Smooth muscle cell (in vitro differentiated cells): ENCODE results near the gene ZMIZ1. TPM values are rescaled to one million over a fixed set of nuclear protein-coding genes. Genes with fewer than 3 reads are reported as not detected.
A peak's percentile ranks its signal among the peaks of the same experiment; 100 is the strongest.

ENCODE experiments used
- DNase-seq: peaks from one replicate; lab custom pipeline; 2025; ENCODE audit not compliant: unreplicated experiment; lab: John Stamatoyannopoulos, UW
- H2AFZ ChIP-seq: fragments of 200-600 bp; sonication (generic); 2 replicates; pipeline ENCODE4 v1.6.0; 2016; ENCODE audit warnings: antibody characterized with exemption, low read depth, mild to moderate bottlenecking
- H3F3A ChIP-seq: fragments of 200-600 bp; sonication (generic); 2 replicates; pipeline ENCODE4 v1.6.0; 2017; ENCODE audit warnings: antibody characterized with exemption, low read depth
- H3K27ac ChIP-seq: fragments of 200-600 bp; sonication (generic); 2 replicates; pipeline ENCODE4 v1.5.1; 2016; ENCODE audit warnings: low read depth, mild to moderate bottlenecking
- H3K27me3 ChIP-seq: fragments of 200-600 bp; sonication (generic); 2 replicates; pipeline ENCODE4 v1.6.1; 2016; ENCODE audit warnings: low read depth, mild to moderate bottlenecking
- H3K36me3 ChIP-seq: fragments of 200-600 bp; sonication (generic); 2 replicates; pipeline ENCODE4 v1.5.1; 2016; ENCODE audit warnings: low read depth
- H3K4me1 ChIP-seq: fragments of 200-600 bp; sonication (generic); 2 replicates; pipeline ENCODE4 v1.5.1; 2016; ENCODE audit warnings: low read depth
- H3K4me2 ChIP-seq: fragments of 200-600 bp; sonication (generic); 2 replicates; pipeline ENCODE4 v1.6.0; 2016; ENCODE audit warnings: mild to moderate bottlenecking
- H3K4me3 ChIP-seq: fragments of 200-600 bp; sonication (generic); 2 replicates; pipeline ENCODE4 v1.5.1; 2016; ENCODE audit warnings: mild to moderate bottlenecking
- H3K79me2 ChIP-seq: fragments of 200-600 bp; sonication (generic); 2 replicates; pipeline ENCODE4 v1.6.0; 2016; ENCODE audit warnings: low read depth, mild to moderate bottlenecking
- H3K9ac ChIP-seq: fragments of 200-600 bp; sonication (generic); 2 replicates; pipeline ENCODE4 v1.6.0; 2016; ENCODE audit warnings: low read depth
- H3K9me3 ChIP-seq: fragments of 200-600 bp; sonication (generic); replicated peaks from 2 replicates; pipeline ENCODE4 v1.5.1; 2016; ENCODE audit warnings: low read depth
- H4K20me1 ChIP-seq: fragments of 200-600 bp; sonication (generic); 2 replicates; pipeline ENCODE4 v1.6.0; 2016; ENCODE audit warnings: low read depth
- CTCF ChIP-seq: fragments of 200-600 bp; sonication (generic); IDR thresholded peaks from 2 replicates; pipeline ENCODE4 v1.5.1; 2017; ENCODE audit warnings: borderline replicate concordance, mild to moderate bottlenecking, antibody characterized with exemption; ENCODE audit not compliant: insufficient read depth, poor library complexity, severe bottlenecking
- WGBS: methylation state at CpG from one replicate; pipeline ENCODE4 v1.1.7; 2016; ENCODE audit warnings: low lambda C conversion rate; 5-methylcytosine and 5-hydroxymethylcytosine counted together
- polyA plus RNA-seq: library from polyadenylated mRNA; unstranded; fragments of >200 nt; fragmentation: Nextera tagmentation; extraction: Ambion mirVana; gene quantifications from 2 replicates; pipeline ENCODE4 v1.2.1, GENCODE V29; 2016
- total RNA-seq: library from RNA; depleted of rRNA; stranded (reverse); fragments of >200 nt; gene quantifications from 2 replicates; pipeline ENCODE4 v1.2.3, GENCODE V29; 2014

Gene ZMIZ1
- total and polyA plus RNA-seq, 2 experiments from 2014 or later, result 24.2 to 31.3 TPM

GRCh38 chr10:79238158-79238520 is 169.4 kb downstream of the ZMIZ1 start:
- H3K79me2 ChIP-seq, result peaks cover 8% of the 10 kb centered on the region
- no peak for DNase-seq
- peaks cover 11% of the 10 kb centered on the region for H3F3A ChIP-seq
- no peak for TF ChIP-seq CTCF
- H3K9me3 ChIP-seq, result no peaks in the 10 kb centered on the region
- H3K9ac ChIP-seq, result no peak overlapping the region
- H3K36me3 ChIP-seq, result no peaks in the 10 kb centered on the region
- no peaks in the 10 kb centered on the region for H3K27me3 ChIP-seq
- H2AFZ ChIP-seq, result no peak overlapping the region
- peak overlapping the region; percentile 63 for H3K27ac ChIP-seq
- peaks cover 95% of the 10 kb centered on the region for H4K20me1 ChIP-seq
- H3K4me1 ChIP-seq, result peaks cover 54% of the 10 kb centered on the region
- H3K4me3 ChIP-seq, result no peak overlapping the region
- no peak overlapping the region for H3K4me2 ChIP-seq
- WGBS, result 72% methylated on average over 6 of the region's 6 CpGs

GRCh38 chr10:79238606-79239005 is 169.8 kb downstream of the ZMIZ1 start:
- Histone ChIP-seq H3K79me2 (peaks cover 10% of the 10 kb centered on the region), H4K20me1 (peaks cover 93% of the 10 kb centered on the region), H3F3A (peaks cover 11% of the 10 kb centered on the region), H3K4me3 (no peak overlapping the region), H3K27ac (peak overlapping the region; percentile 63), H3K27me3 (no peaks in the 10 kb centered on the region), H3K9ac (no peak overlapping the region), H3K4me2 (peak overlapping the region; percentile 61), H3K4me1 (peaks cover 54% of the 10 kb centered on the region), H2AFZ (no peak overlapping the region), H3K9me3 (no peaks in the 10 kb centered on the region), H3K36me3 (no peaks in the 10 kb centered on the region)
- DNase-seq, result no peak
- TF ChIP-seq CTCF, result no peak
- 54% methylated on average over 2 of the region's 2 CpGs for WGBS

GRCh38 chr10:79239275-79239779 is 170.6 kb downstream of the ZMIZ1 start:
- Histone ChIP-seq H3K4me1 (peaks cover 60% of the 10 kb centered on the region), H2AFZ (no peak overlapping the region), H3K79me2 (peaks cover 17% of the 10 kb centered on the region), H3K4me3 (no peak overlapping the region), H3F3A (peaks cover 11% of the 10 kb centered on the region), H3K9me3 (no peaks in the 10 kb centered on the region), H3K27ac (peak overlapping the region; percentile 63), H3K27me3 (no peaks in the 10 kb centered on the region), H3K36me3 (no peaks in the 10 kb centered on the region), H4K20me1 (peaks cover 93% of the 10 kb centered on the region), H3K9ac (peak overlapping the region; percentile 61), H3K4me2 (peak overlapping the region; percentile 61)
- 20% methylated on average over 10 of the region's 10 CpGs for WGBS
- DNase-seq, result no peak
- no peak for TF ChIP-seq CTCF

- no peaks in the 10 kb centered on the region for H3K36me3 ChIP-seq
- peaks cover 60% of the 10 kb centered on the region for H3K4me1 ChIP-seq
- TF ChIP-seq CTCF, result no peak
- WGBS, result 38% methylated on average over 29 of the region's 29 CpGs
- peaks cover 24% of the 10 kb centered on the region for H3K79me2 ChIP-seq
- H3K4me3 ChIP-seq, result no peak overlapping the region
- H3K9ac ChIP-seq, result peak overlapping the region; percentile 61
- peaks cover 8% of the 10 kb centered on the region for H3F3A ChIP-seq
- peak overlapping the region; percentile 61 for H3K4me2 ChIP-seq
- peak overlapping the region; percentile 63 for H3K27ac ChIP-seq
- DNase-seq, result no peak
- no peaks in the 10 kb centered on the region for H3K27me3 ChIP-seq
- no peak overlapping the region for H2AFZ ChIP-seq
- no peaks in the 10 kb centered on the region for H3K9me3 ChIP-seq
- H4K20me1 ChIP-seq, result peaks cover 93% of the 10 kb centered on the region
These were observed 171.3 kb downstream of the ZMIZ1 start for GRCh38 chr10:79239924-79240581.
